HEK293T (cell line): Measurements from ENCODE around the gene COG4.

Experiments used
- BHLHE40 ChIP-seq: fragments of 450-650 bp; IDR thresholded peaks from 2 replicates; pipeline ENCODE4 v1.6.1; 2016; ENCODE audit warnings: mild to moderate bottlenecking, moderate library complexity, borderline replicate concordance
- CTBP1 ChIP-seq: fragments of 450-650 bp; IDR thresholded peaks from 2 replicates; pipeline ENCODE4 v1.6.1; 2016; ENCODE audit warnings: borderline replicate concordance
- ELF4 ChIP-seq: fragments of 450-650 bp; IDR thresholded peaks from 2 replicates; pipeline ENCODE4 v1.6.1; 2017; ENCODE audit warnings: antibody characterized with exemption
- FOXA1 ChIP-seq: fragments of 450-650 bp; IDR thresholded peaks from 2 replicates; pipeline ENCODE4 v1.6.1; 2016; ENCODE audit warnings: mild to moderate bottlenecking
- FOXK2 ChIP-seq: fragments of 450-650 bp; IDR thresholded peaks from 2 replicates; pipeline ENCODE4 v1.6.1; 2016; ENCODE audit warnings: mild to moderate bottlenecking
- FOXM1 ChIP-seq: fragments of 450-650 bp; IDR thresholded peaks from 2 replicates; pipeline ENCODE4 v1.6.1; 2017; ENCODE audit warnings: mild to moderate bottlenecking, borderline replicate concordance
- HDGF ChIP-seq: fragments of 450-650 bp; IDR thresholded peaks from 2 replicates; pipeline ENCODE4 v1.6.1; 2017; ENCODE audit warnings: antibody characterized with exemption, borderline replicate concordance
- L3MBTL2 ChIP-seq: fragments of 450-650 bp; conservative IDR thresholded peaks from 2 replicates; pipeline ENCODE4 v1.6.1; 2016; ENCODE audit warnings: mild to moderate bottlenecking
- NFRKB ChIP-seq: fragments of 450-650 bp; IDR thresholded peaks from 2 replicates; pipeline ENCODE4 v1.6.1; 2016; ENCODE audit warnings: mild to moderate bottlenecking, moderate library complexity
- SP1 ChIP-seq: fragments of 450-650 bp; IDR thresholded peaks from 2 replicates; pipeline ENCODE4 v1.6.1; 2017
- SUZ12 ChIP-seq: fragments of 450-650 bp; IDR thresholded peaks from 2 replicates; pipeline ENCODE4 v1.6.1; 2016; ENCODE audit warnings: mild to moderate bottlenecking
- TARDBP ChIP-seq: fragments of 450-650 bp; IDR thresholded peaks from 2 replicates; pipeline ENCODE4 v1.6.1; 2016
- ZNF384 ChIP-seq: fragments of 450-650 bp; IDR thresholded peaks from 2 replicates; pipeline ENCODE4 v1.6.1; 2016
- TF ChIP-seq, protein P1 (sequence below): fragments of 450-650 bp; IDR thresholded peaks from 2 replicates; pipeline ENCODE4 v1.6.1; 2016

DNA sequence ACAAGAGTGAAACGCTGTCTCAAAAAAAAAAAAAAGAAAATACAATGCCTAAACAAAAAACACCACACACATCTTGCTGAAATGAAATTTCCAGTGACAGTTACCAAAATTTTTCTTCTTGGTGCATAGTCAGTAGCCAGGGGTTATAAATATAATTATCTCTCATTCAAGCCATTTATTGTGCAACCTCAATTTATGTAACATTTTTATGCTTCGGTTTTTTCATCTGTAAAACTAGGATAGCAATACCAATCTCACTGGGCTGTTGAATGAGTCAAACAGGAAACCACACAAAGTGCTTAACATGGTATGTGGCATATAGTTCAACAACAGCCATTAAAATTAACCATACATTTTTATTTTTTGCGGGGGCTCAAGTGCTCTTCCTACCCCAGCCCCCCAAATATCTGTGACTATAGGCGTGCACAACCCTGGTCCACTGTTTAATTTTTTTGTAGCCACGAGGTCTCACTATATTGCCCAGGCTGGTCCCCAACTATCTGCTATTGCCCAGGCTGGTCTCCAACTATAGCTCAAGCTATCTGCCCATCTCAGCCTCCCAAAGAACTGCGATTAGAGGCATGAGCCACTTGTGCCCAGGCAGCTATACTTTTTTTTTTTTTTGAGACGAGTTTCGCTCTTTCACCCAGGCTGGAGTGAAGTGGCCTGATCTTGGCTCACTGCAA lies 2.6 kb downstream of the COG4 start:
- TF ChIP-seq ZNF384 (no peak), ELF4 (no peak), SP1 (no peak), FOXA1 (no peak), FOXK2 (no peak), FOXM1 (no peak), CTBP1 (no peak), NFRKB (no peak), BHLHE40 (no peak), SUZ12 (no peak), HDGF (no peak), TARDBP (no peak), L3MBTL2 (no peak)
- TF ChIP-seq, protein P1, sequence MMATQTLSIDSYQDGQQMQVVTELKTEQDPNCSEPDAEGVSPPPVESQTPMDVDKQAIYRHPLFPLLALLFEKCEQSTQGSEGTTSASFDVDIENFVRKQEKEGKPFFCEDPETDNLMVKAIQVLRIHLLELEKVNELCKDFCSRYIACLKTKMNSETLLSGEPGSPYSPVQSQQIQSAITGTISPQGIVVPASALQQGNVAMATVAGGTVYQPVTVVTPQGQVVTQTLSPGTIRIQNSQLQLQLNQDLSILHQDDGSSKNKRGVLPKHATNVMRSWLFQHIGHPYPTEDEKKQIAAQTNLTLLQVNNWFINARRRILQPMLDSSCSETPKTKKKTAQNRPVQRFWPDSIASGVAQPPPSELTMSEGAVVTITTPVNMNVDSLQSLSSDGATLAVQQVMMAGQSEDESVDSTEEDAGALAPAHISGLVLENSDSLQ, result no peak
